Midbrain (tissue), 1 donor: ENCODE results near the gene MMEL1.

Experiments used
- DNase-seq: peaks from one replicate; lab custom pipeline; 2025; lab: John Stamatoyannopoulos, UW

The MMEL1 gene

GRCh38 chr1:2544093-2544874 is 88.5 kb downstream of the MMEL1 start:
- no peak for DNase-seq

- peak; percentile 68 for DNase-seq
These were observed 89.2 kb downstream of the MMEL1 start for GRCh38 chr1:2543543-2544092.

GRCh38 chr1:2542246-2542915 is 90.4 kb downstream of the MMEL1 start:
- no peak for DNase-seq

GRCh38 chr1:2541619-2542245 is 91.1 kb downstream of the MMEL1 start:
- no peak for DNase-seq

GRCh38 chr1:2540816-2541492 is 91.9 kb downstream of the MMEL1 start:
- no peak for DNase-seq
